ENCODE measurements around the gene CACNG3.

CACNG3 gene

GRCh38 chr16:24345704-24346103 is 89.6 kb downstream of the CACNG3 start:
- TF ChIP-seq RAD21 (IDR thresholded peaks at IDR 0.05; ENCODE audit: low read depth) (no peak), CEBPB (IDR thresholded peaks at IDR 0.05) (no peak), CREB1 (IDR thresholded peaks at IDR 0.05; ENCODE audit: low read depth) (no peak), MAX (IDR thresholded peaks at IDR 0.05) (no peak), USF1 (IDR thresholded peaks at IDR 0.05) (no peak), NFIC (IDR thresholded peaks at IDR 0.05) (no peak), FOXM1 (IDR thresholded peaks at IDR 0.05; ENCODE audit: borderline replicate concordance, low read depth) (no peak), TAF1 (IDR thresholded peaks at IDR 0.05; ENCODE audit: low read depth) (no peak), ZBTB7A (IDR thresholded peaks at IDR 0.05; ENCODE audit: low read depth) (no peak), YY1 (IDR thresholded peaks at IDR 0.05; ENCODE audit: low read depth) (no peak), REST (IDR thresholded peaks at IDR 0.05; ENCODE audit: low read depth) (no peak), EP300 (IDR thresholded peaks at IDR 0.05; ENCODE audit: borderline replicate concordance) (no peak), TCF12 (IDR thresholded peaks at IDR 0.05; ENCODE audit: low read depth) (no peak)

GRCh38 chr16:24346734-24347133 is 90.6 kb downstream of the CACNG3 start:
- no peak for TF ChIP-seq USF1 (IDR thresholded peaks at IDR 0.05)
- TF ChIP-seq ZBTB7A (IDR thresholded peaks at IDR 0.05; ENCODE audit: low read depth): no peak
- TF ChIP-seq NFIC (IDR thresholded peaks at IDR 0.05): no peak
- no peak for TF ChIP-seq TAF1 (IDR thresholded peaks at IDR 0.05; ENCODE audit: low read depth)
- no peak for TF ChIP-seq RAD21 (IDR thresholded peaks at IDR 0.05; ENCODE audit: low read depth)
- no peak for TF ChIP-seq CEBPB (IDR thresholded peaks at IDR 0.05)
- no peak for TF ChIP-seq EGR1 (IDR thresholded peaks at IDR 0.05)
- TF ChIP-seq REST (IDR thresholded peaks at IDR 0.05; ENCODE audit: low read depth): no peak
- TF ChIP-seq TEAD4 (IDR thresholded peaks at IDR 0.05): no peak

- TF ChIP-seq TAF1 (IDR thresholded peaks at IDR 0.05; ENCODE audit: low read depth) (no peak), EGR1 (IDR thresholded peaks at IDR 0.05) (no peak), FOXM1 (IDR thresholded peaks at IDR 0.05; ENCODE audit: borderline replicate concordance, low read depth) (no peak), MAX (IDR thresholded peaks at IDR 0.05) (no peak), NFIC (IDR thresholded peaks at IDR 0.05) (no peak), USF1 (IDR thresholded peaks at IDR 0.05) (no peak), TCF12 (IDR thresholded peaks at IDR 0.05; ENCODE audit: low read depth) (no peak), ZBTB7A (IDR thresholded peaks at IDR 0.05; ENCODE audit: low read depth) (no peak), RAD21 (IDR thresholded peaks at IDR 0.05; ENCODE audit: low read depth) (no peak)
These were observed 91.4 kb downstream of the CACNG3 start for GRCh38 chr16:24347556-24347955.

GRCh38 chr16:24348545-24349290 is 92.6 kb downstream of the CACNG3 start:
- no peak for TF ChIP-seq CEBPB (IDR thresholded peaks at IDR 0.05)
- no peak for TF ChIP-seq EGR1 (IDR thresholded peaks at IDR 0.05)
- no peak for TF ChIP-seq EP300 (IDR thresholded peaks at IDR 0.05; ENCODE audit: borderline replicate concordance)
- TF ChIP-seq NFIC (IDR thresholded peaks at IDR 0.05): no peak
- TF ChIP-seq MAX (IDR thresholded peaks at IDR 0.05): no peak
- no peak for TF ChIP-seq ZBTB7A (IDR thresholded peaks at IDR 0.05; ENCODE audit: low read depth)
- no peak for TF ChIP-seq RAD21 (IDR thresholded peaks at IDR 0.05; ENCODE audit: low read depth)
- no peak for TF ChIP-seq CREB1 (IDR thresholded peaks at IDR 0.05; ENCODE audit: low read depth)
- TF ChIP-seq TAF1 (IDR thresholded peaks at IDR 0.05; ENCODE audit: low read depth): no peak
- TF ChIP-seq TEAD4 (IDR thresholded peaks at IDR 0.05): no peak
- TF ChIP-seq USF1 (IDR thresholded peaks at IDR 0.05): no peak
- TF ChIP-seq REST (IDR thresholded peaks at IDR 0.05; ENCODE audit: low read depth): no peak
